Adrenal gland (tissue), 12 donors: ENCODE results near the gene MARK3. TPM values are rescaled to one million over a fixed set of nuclear protein-coding genes. Genes with fewer than 3 reads are reported as not detected.
A peak's percentile ranks its signal among the peaks of the same experiment; 100 is the strongest.

Experiments
- DNase-seq, 7 donors: peaks; one replicate each; pipeline ENCODE4 v3.0.0-alpha.2; 2019 to 2020
- H3K27ac ChIP-seq, 5 donors: fragments of 200-600 bp; sonication (generic) in 4 of 5; 1 replicate in 3 of 5; 2 replicates in 2 of 5; pipeline versions ENCODE4 v1.5.1 to v1.8.0; 2016 to 2020; ENCODE audit warnings: mild to moderate bottlenecking in 1 of 5
- H3K27me3 ChIP-seq: fragments of 200-600 bp; 2 replicates; pipeline ENCODE4 v1.8.0; 2021
- H3K36me3 ChIP-seq, 2 donors: fragments of 200-600 bp; replicated peaks in 1 of 2; 1 replicate in 1 of 2; 2 replicates in 1 of 2; pipeline versions ENCODE4 v1.5.1 to v1.8.0; 2018 to 2022
- H3K4me1 ChIP-seq, 2 donors: fragments of 200-600 bp; replicated peaks in 1 of 2; 1 replicate in 1 of 2; 2 replicates in 1 of 2; pipeline versions ENCODE4 v1.5.1 to v1.8.0; 2018 to 2021
- H3K4me3 ChIP-seq, 4 donors: fragments of 200-600 bp; sonication (generic) in 3 of 4; one replicate each; pipeline ENCODE4 v1.5.1; 2016 to 2018
- H3K9me3 ChIP-seq, 3 donors: fragments of 200-600 bp; sonication (generic) in 1 of 3; replicated peaks in 1 of 3; 1 replicate in 2 of 3; 2 replicates in 1 of 3; pipeline versions ENCODE4 v1.5.1 to v1.8.0; 2016 to 2021
- POLR2A ChIP-seq, 2 donors: fragments of 450-650 bp; IDR thresholded peaks; one replicate each; pipeline ENCODE4 v1.6.1; 2017; ENCODE audit warnings: antibody characterized with exemption in 2 of 2, mild to moderate bottlenecking in 2 of 2, moderate library complexity in 1 of 2
- WGBS, 4 donors: extraction: QIAGEN DNeasy Blood & Tissue Kit in 2 of 4; methylation state at CpG; one replicate each; pipeline versions ENCODE4 v1.1.5 to v1.1.7; 2013 to 2017; 5-methylcytosine and 5-hydroxymethylcytosine counted together
- intact Hi-C, 2 donors: fragments of 100-400 bp; cut with DNase I; formaldehyde crosslinking; loops; one replicate each; pipeline versions ENCODE4 v1.14.1 to v1.15.0; 2022 to 2023
- polyA plus RNA-seq, 3 donors: library from polyadenylated mRNA; stranded (reverse); fragments of 200-250 nt in 2 of 3; fragments of 350-450 nt in 1 of 3; fragmentation: Illumina TruSeq in 1 of 3; extraction: RNeasy Lipid Tissue Mini Kit (QIAGEN cat#74804) in 1 of 3; gene quantifications; one replicate each; pipeline ENCODE4 v1.2.3, GENCODE V29; 2013 to 2014
- total RNA-seq, 9 donors: library from RNA; depleted of rRNA in 4 of 9; stranded (reverse); fragments of >200 nt in 4 of 9; fragments of 120-200 nt in 1 of 9; fragmentation: NEBNext Ultra II Directional in 1 of 9; extraction: Animal tissue kit (Norgen Biotek cat#: 25700) in 1 of 9; gene quantifications; one replicate each; pipeline versions ENCODE4 v1.1.0 to v1.2.4, GENCODE V29; 2013 to 2023
- TF ChIP-seq, protein P1 (sequence below), 6 experiments: fragments of 450-650 bp in 4 of 6; fragments of 200-600 bp in 2 of 6; sonication (generic) in 1 of 6; IDR thresholded peaks; 1 replicate in 5 of 6; 2 replicates in 1 of 6; pipeline versions ENCODE4 v1.5.1 to v1.8.0; 2016 to 2021; ENCODE audit warnings: antibody characterized with exemption in 6 of 6, mild to moderate bottlenecking in 2 of 6, moderate library complexity in 1 of 6
- donor health status: healthy with polysubstance abuse.
- donor health status: Bipolar disorder and iron deficiency.
- donor health status: DM: yes; HTN: yes; CAD: no.
- donor health status: DM: no; HTN: no; CAD: no.
- donor health status: DM: no; HTN: no; CAD: no.
- donor health status: DM: yes; HTN: yes; CAD: no.

MARK3 gene
- total and polyA plus RNA-seq, 12 donors = 73.1 to 233 (median 94.6) TPM

- peaks cover 12 to 51% of the 10 kb centered on the region in 2 donors for H3K4me1 ChIP-seq
Measured at GRCh38 chr14:103445806-103446205, 60.6 kb downstream of the MARK3 start.

GRCh38 chr14:103448097-103448496, 62.9 kb downstream of the MARK3 start:
- WGBS, 4 donors = 84 to 100% (median 90%) methylated on average over 2 of the region's 2 CpGs
- intact Hi-C loops = no loop called here
- peaks cover 0 to 5% of the 10 kb centered on the region in 2 donors for H3K36me3 ChIP-seq

More at GRCh38 chr14:103445806-103446205, 60.6 kb downstream of the MARK3 start:
- no peak for DNase-seq
- WGBS, 4 donors = 70 to 75% (median 73%) methylated on average over 3 of the region's 3 CpGs
- no peak for TF ChIP-seq POLR2A (IDR thresholded peaks at IDR 0.05)
- TF ChIP-seq, protein P1, sequence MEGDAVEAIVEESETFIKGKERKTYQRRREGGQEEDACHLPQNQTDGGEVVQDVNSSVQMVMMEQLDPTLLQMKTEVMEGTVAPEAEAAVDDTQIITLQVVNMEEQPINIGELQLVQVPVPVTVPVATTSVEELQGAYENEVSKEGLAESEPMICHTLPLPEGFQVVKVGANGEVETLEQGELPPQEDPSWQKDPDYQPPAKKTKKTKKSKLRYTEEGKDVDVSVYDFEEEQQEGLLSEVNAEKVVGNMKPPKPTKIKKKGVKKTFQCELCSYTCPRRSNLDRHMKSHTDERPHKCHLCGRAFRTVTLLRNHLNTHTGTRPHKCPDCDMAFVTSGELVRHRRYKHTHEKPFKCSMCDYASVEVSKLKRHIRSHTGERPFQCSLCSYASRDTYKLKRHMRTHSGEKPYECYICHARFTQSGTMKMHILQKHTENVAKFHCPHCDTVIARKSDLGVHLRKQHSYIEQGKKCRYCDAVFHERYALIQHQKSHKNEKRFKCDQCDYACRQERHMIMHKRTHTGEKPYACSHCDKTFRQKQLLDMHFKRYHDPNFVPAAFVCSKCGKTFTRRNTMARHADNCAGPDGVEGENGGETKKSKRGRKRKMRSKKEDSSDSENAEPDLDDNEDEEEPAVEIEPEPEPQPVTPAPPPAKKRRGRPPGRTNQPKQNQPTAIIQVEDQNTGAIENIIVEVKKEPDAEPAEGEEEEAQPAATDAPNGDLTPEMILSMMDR (IDR thresholded peaks at IDR 0.05) = no peak
- Histone ChIP-seq H3K9me3 (no peaks in the 10 kb centered on the region), H3K27ac (peak overlapping the region in 2 of 5 donors; percentile 2 to 15), H3K36me3 (no peaks in the 10 kb centered on the region), H3K4me3 (no peak overlapping the region), H3K27me3 (no peaks in the 10 kb centered on the region)
- intact Hi-C loops = no loop called here

GRCh38 chr14:103449634-103450161, 64.5 kb downstream of the MARK3 start:
- DNase-seq = no peak
- intact Hi-C loops = no loop called here
- no peak overlapping the region for H3K27ac ChIP-seq
- H3K4me3 ChIP-seq = no peak overlapping the region
- H3K27me3 ChIP-seq = no peaks in the 10 kb centered on the region
- no peak for TF ChIP-seq POLR2A (IDR thresholded peaks at IDR 0.05)
- TF ChIP-seq, protein P1 (IDR thresholded peaks at IDR 0.05) = no peak
- H3K36me3 ChIP-seq = peaks cover 0 to 6% of the 10 kb centered on the region in 2 donors
- peaks cover 12 to 48% of the 10 kb centered on the region in 2 donors for H3K4me1 ChIP-seq
- no peaks in the 10 kb centered on the region for H3K9me3 ChIP-seq
- WGBS, 4 donors = 81 to 85% (median 83%) methylated on average over 2 of the region's 2 CpGs

More at GRCh38 chr14:103448097-103448496, 62.9 kb downstream of the MARK3 start:
- H3K27ac ChIP-seq = no peak overlapping the region
- no peaks in the 10 kb centered on the region for H3K9me3 ChIP-seq
- H3K4me1 ChIP-seq = peaks cover 12 to 50% of the 10 kb centered on the region in 2 donors
- no peak overlapping the region for H3K4me3 ChIP-seq
- H3K27me3 ChIP-seq = no peaks in the 10 kb centered on the region
- DNase-seq = no peak
- no peak for TF ChIP-seq POLR2A (IDR thresholded peaks at IDR 0.05)
- TF ChIP-seq, protein P1 (IDR thresholded peaks at IDR 0.05) = no peak

DNA sequence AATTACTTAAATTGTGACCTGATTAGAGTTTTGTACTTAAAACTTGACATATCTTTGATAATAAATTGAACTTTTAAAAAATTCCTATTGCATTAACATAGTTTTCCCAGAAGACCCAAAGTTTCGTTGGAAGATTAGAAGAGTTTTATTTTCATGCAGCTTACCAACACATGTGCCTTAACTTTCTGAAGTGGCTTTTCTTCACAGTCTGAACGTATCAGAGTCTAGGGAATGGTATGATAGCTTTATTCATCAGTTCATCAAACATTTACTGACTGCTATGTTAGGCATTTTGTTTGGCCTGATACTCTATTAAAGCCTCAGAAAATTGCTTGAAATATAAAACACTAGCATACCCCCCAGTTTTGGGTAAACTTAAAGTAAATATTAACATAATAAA, 65.2 kb downstream of the MARK3 start:
- no peak for DNase-seq
- H3K4me1 ChIP-seq = peaks cover 8 to 45% of the 10 kb centered on the region in 2 donors
- WGBS, 4 donors = 61 to 77% (median 67%) methylated on average over 2 of the region's 2 CpGs

More for the DNA sequence above, 65.2 kb downstream of the MARK3 start:
- no peak overlapping the region for H3K4me3 ChIP-seq
- no peaks in the 10 kb centered on the region for H3K9me3 ChIP-seq
- peaks cover 0 to 6% of the 10 kb centered on the region in 2 donors for H3K36me3 ChIP-seq
- intact Hi-C loops = no loop called here
- no peak for TF ChIP-seq POLR2A (IDR thresholded peaks at IDR 0.05)
- TF ChIP-seq, protein P1 (IDR thresholded peaks at IDR 0.05) = no peak
- no peaks in the 10 kb centered on the region for H3K27me3 ChIP-seq
- H3K27ac ChIP-seq = no peak overlapping the region
